GM19438 (cell line): ENCODE measurements around the gene CDK13.
A peak's percentile ranks its signal among the peaks of the same experiment; 100 is the strongest.
"Not testable (repeated sequence)": the region's sequence is repeated elsewhere in the genome, so short reads cannot be mapped to it uniquely, and the experiment has no call there.

Experiments used
- ATAC-seq: cut with Tn5 transposase; IDR thresholded peaks from one replicate; pipeline ENCODE4 v1.9.1; 2021; ENCODE audit warnings: low read depth; ENCODE audit not compliant: unreplicated experiment

Gene CDK13

DNA sequence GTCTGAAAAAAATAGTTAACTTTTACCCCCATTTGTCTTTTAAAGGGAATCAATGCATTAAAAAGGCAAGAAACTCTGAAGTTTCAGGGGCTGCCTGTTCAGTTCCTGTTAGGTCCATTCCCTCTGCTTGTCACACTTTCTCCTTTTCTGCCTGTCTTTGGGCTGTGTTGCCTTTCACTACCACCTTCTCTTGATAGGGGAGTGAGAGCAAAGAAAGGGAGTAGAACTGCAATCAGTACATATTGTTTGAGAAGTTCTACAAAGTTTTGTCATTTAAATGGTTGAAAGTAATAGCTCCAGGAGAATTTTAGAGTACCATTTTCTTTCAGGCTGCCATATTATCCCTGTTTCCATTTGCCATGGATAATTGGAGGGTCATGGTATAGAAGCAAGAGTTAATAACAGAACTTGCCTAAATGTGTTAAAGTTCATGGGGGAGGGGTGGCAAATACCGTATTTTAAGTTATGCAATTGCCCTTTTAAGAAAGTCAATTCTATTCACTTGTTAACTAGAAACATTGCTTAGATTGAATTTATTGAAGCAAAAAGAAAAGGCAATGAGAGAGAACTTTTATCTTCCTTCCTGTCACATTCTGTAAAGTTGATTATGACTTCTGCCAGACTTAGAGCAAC is 145.8 kb downstream of the CDK13 start:
- ATAC-seq, result no peak

DNA sequence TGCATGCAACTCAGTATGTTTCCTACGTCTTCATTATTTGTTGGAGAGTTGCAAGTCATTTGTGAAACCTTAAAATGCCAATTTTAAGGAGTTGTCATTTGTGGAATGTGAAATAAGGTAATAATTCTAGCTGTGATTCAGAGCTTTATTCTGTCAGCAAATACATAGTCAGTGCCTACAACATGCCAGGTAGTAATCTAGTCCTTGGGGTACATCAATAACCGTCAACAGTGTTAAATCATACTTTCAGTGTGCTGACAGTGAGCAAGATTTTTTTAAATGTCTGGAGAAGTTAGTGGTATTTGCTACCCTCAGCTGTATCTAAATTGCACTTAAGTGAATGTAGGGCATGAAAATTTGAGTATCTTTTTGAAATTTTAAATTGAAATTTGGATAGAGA is 147.7 kb downstream of the CDK13 start:
- ATAC-seq, result no peak

GRCh38 chr7:40098810-40099209 is 148.8 kb downstream of the CDK13 start:
- ATAC-seq, result no peak

DNA sequence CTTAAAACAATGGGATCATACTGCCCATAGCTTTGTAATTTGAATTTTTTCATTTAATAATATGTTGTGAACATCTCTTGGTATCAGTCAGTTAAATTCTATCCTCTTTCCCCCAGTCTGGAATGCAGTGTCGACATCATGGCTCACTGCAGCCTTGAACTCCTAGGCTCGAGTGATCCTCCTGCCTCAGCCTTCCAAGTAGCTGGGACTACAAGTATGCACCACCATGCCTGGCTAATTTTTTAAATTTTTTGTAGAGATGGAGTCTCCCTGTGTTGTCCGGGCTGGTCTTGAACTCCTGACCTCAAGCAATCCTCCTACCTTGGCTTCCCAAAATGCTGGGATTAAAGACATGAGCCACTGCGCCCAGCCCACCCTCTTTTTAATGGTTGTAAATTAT is 149.8 kb downstream of the CDK13 start:
- no peak for ATAC-seq

DNA sequence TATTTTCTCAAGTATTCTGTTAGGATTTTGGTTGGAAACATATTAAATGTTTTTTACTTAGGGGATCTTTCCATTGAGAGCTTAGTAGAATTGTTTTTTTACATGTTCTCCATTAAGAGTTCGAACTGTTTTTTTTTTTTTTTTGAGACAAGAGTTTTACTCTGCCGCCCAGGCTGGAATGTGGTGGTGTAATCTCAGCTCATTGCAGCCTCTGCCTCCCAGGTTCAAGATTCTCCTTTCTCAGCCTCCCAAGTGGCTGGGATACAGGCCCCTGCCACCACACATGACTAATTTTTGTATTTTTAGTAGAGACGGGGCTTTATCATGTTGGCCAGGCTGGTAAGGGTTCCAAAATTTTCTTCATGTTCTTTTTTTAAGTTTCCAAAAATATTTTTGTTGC is 151.1 kb downstream of the CDK13 start:
- no peak for ATAC-seq

- no peak for ATAC-seq
These were observed 152.8 kb downstream of the CDK13 start for GRCh38 chr7:40102897-40103296.

DNA sequence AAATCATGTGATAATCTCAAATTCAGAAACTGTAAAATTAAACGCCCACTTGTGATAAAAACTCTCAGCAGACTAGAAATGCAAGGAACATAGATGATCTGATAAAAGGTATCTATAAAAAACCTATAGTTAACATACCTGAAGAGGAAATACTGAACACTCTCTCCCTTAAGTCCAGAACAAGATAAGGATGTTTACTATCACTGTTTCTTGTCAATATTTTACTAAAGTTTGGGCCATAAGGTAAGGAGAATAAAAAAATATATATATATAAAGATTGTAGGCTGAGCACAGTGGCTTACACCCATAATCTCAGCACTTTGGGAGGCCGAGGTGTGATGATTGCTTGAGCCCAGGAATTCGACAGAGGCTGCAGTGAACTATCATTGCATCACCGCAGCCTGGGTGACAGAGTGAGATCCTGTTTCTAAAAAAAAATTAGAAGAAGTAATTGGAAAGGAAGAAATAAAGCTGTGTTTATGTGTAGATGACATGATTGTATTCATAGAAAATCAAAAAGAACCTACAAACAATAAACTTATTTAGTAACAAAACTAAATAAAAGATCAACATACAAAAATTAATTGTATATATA is 155.9 kb downstream of the CDK13 start:
- no peak for ATAC-seq

DNA sequence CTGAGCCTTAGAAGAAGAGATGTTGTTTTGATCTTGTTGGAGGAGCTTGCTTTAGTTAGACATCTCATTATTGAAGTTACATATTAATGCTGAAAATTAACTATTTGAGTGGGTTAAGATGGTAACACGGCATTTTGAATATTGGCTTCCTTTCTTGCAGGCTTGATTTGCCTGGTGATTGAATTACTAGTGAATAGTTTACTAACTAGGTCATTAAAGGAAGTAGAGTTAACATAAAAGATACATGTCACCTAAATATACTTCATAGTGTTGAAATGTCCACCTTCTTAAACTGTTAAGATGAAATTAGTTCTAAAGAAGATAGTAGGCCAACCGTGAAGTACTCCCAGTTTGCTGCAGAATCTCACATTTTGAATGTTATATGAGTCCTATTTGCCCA is 165.9 kb downstream of the CDK13 start:
- ATAC-seq, result no peak

GRCh38 chr7:40117199-40117598 is 167.1 kb downstream of the CDK13 start:
- not testable (repeated sequence) for ATAC-seq

DNA sequence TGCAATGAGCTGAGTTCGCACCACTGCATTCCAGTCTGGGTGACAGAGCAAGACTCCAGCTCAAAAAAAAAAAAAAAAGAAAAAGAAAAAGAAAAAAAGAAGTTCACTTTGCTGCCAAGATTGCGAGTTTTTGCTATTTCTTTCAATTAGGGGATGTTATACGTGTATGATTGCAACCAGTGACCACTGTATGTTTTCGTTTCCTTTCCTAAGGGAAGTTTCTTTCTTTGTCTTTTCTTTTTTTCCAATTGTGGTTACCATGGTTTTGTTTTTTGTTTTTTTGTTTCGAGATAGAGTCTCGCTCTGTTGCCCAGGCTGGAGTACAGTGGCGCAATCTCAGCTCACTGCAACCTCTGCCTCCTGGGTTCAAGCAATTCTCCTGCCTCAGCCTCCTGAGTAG is 168.1 kb downstream of the CDK13 start:
- ATAC-seq, result not testable (repeated sequence)

DNA sequence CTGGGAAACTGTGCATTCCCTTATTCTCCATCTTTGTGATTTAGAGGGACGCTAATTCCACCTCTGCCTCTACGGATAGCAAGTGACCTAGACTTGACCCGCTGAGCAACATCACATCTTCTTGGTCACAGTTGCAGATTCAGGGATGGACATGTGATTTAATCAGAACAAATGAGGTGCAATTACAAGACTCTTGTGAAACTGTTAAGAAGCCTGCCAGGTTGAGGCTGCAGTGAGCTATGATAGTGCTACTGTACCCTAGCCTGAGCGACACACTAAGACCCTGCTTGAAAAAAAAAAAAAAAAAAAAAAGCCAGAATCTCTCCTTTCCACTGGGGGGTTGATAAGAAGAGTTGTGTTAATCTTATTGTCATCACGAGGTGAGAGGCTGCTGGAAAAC is 170.0 kb downstream of the CDK13 start:
- ATAC-seq, result no peak

GRCh38 chr7:40122100-40122939 is 172.3 kb downstream of the CDK13 start:
- not testable (repeated sequence) for ATAC-seq

DNA sequence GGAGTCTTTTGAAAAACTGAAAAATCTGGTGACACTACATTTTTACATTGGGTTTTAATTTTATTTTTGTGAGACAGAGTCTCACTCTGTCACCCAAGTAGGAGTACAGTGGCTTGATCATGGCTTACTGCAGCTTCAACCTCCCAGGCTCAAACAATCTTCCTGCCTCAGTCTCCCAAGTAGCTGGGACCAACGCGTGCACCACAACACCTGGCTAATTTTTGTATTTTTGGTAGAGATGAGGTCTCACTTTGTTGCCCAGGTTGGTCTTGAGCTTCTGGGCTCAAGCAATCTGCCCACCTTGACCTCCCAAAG is 172.8 kb downstream of the CDK13 start:
- ATAC-seq, result no peak

GRCh38 chr7:40133561-40134427 is 183.7 kb downstream of the CDK13 start:
- ATAC-seq, result peak; percentile 49

- ATAC-seq, result peak; percentile 88
These were observed 184.6 kb downstream of the CDK13 start, which contains the start of the genes MPLKIP and SUGCT for GRCh38 chr7:40134428-40135316. Gene MPLKIP, minus strand, starts transcription at chr7:40134622. Its CDS starts 55 bp downstream, at chr7:40134567. Gene SUGCT, plus strand, starts transcription at chr7:40135005.

GRCh38 chr7:40135317-40135610 is 185.2 kb downstream of the CDK13 start:
- no peak for ATAC-seq

DNA sequence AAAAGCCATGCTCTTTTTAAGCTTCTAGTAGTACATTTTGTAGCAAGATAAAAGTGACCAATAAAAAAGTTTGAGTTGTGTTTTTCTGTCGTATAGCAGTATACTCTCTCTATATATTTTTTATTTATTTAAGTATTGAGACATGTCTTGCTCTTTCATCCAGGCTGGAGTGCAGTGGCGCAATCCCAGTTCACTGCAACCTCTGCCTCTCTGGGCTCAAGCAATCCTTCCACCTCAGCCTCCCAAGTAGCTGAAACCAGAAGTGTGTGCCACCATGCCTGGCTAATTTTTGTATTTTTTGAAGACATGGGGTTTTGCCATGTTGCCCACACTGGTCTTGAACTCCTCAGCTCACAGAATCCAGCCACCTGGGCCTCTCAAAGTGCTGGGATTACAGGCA is 187.5 kb downstream of the CDK13 start:
- ATAC-seq, result no peak

DNA sequence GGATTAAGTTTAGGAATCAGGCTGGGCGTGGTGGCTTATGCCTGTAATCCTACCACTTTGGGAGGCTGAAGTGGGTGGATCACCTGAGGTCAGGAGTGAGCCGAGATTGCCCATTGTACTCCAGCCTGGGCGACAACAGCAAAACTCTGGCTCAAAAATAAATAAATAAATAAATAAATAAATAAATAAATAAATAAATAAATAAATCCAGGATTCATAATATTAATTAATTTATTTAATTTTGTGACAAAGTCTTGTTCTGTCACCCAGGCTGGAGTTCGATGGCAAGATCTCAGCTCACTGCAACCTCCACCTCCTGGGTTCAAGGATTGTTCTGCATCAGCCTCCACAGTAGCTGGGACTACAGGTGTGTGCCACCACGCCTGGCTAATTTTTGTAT is 188.9 kb downstream of the CDK13 start:
- ATAC-seq, result no peak

DNA sequence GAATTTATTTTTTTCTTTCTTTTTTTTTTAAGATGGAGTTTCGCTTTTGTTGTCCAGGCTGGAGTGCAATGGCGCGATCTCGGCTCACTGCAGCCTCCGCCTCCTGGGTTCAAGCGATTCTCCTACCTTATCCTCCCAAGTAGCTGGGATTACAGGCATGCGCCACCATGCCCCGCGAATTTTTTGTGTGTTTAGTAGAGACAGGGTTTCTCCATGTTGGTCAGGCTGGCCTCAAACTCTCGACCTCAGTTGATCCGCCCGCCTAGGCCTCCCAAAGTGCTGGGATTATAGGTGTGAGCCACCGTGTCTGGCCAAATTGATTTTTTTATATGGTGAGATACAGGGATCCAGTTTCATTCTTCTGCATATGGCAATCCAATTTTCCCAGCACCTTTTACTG is 189.8 kb downstream of the CDK13 start:
- not testable (repeated sequence) for ATAC-seq

GRCh38 chr7:40141916-40142315 is 191.9 kb downstream of the CDK13 start:
- ATAC-seq, result not testable (repeated sequence)
